Panc1 (cell line): Measurements from ENCODE around the gene DYNLT1.

Experiments
- POLR2AphosphoS5 ChIP-seq: IDR thresholded peaks from 2 replicates; pipeline ENCODE4 v1.6.1; 2012; ENCODE audit warnings: mild to moderate bottlenecking, low read depth, low read length, moderate library complexity
- TF ChIP-seq, protein P1 (sequence below): fragments of 450-650 bp; IDR thresholded peaks from 2 replicates; pipeline ENCODE4 v1.5.1; 2017; ENCODE audit warnings: mild to moderate bottlenecking

DNA sequence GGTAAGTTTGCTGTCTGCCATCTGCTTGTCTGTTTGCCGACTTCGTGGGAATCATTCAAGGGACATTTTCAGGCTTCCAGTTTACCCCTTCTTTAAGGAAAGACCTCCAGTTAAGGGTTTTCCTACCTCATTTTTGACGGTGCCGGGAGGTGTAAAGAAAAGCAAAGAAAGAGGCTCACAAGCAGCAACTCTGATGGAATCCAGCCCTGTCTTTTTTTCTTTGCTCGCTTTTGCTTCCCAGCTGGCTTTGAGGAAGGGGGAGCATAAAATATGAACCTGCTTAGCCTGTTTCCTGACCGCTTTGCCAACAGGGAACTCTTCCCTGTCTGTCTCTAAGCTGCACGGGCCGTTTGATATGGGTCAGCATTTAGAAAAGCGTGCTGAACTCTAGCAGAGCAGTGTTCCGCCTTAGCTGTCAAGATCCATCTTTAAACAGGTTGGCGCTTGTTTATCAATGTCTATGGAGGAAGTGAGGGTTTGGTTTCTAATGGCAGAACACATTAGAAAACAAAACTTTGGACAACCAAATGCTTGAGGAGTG lies 19.2 kb upstream of the DYNLT1 start:
- TF ChIP-seq, protein P1, sequence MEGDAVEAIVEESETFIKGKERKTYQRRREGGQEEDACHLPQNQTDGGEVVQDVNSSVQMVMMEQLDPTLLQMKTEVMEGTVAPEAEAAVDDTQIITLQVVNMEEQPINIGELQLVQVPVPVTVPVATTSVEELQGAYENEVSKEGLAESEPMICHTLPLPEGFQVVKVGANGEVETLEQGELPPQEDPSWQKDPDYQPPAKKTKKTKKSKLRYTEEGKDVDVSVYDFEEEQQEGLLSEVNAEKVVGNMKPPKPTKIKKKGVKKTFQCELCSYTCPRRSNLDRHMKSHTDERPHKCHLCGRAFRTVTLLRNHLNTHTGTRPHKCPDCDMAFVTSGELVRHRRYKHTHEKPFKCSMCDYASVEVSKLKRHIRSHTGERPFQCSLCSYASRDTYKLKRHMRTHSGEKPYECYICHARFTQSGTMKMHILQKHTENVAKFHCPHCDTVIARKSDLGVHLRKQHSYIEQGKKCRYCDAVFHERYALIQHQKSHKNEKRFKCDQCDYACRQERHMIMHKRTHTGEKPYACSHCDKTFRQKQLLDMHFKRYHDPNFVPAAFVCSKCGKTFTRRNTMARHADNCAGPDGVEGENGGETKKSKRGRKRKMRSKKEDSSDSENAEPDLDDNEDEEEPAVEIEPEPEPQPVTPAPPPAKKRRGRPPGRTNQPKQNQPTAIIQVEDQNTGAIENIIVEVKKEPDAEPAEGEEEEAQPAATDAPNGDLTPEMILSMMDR: no peak
- no peak for TF ChIP-seq POLR2AphosphoS5
